Fibroblast of lung (primary cell): ENCODE measurements around the gene SYCP1.
A peak's percentile ranks its signal among the peaks of the same experiment; 100 is the strongest.

Experiments used
- CTCF ChIP-seq, 2 donors: IDR thresholded peaks in 1 of 2; conservative IDR thresholded peaks in 1 of 2; 1 replicate in 1 of 2; 2 replicates in 1 of 2; pipeline ENCODE4 v1.5.1; 2011 to 2012; ENCODE audit warnings: low read length in 2 of 2, control low read depth in 1 of 2, inconsistent platforms in 1 of 2, low read depth in 1 of 2, mild to moderate bottlenecking in 1 of 2
- EZH2 ChIP-seq: IDR thresholded peaks from 2 replicates; pipeline ENCODE4 v1.5.1; 2012; ENCODE audit warnings: low read length, control low read depth, mild to moderate bottlenecking; ENCODE audit errors: missing control alignments

DNA sequence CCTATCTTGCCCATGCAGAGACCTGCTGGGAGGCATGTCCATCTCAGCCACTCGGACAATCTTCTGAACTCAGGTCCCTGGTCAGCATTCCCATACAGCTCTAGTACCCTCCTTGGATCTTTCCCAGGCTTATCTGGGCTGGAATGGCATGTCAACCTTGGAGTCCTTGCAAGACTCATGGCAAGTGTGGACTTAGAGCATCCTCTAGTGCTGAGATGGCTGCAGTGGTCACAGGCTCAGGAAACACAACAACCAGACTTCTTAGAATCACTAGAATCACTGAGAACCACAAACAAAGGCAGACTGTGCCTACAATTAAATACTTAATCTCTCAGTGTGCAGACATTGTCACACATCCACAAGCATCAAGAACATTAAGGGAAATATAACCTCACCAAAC is 101.9 kb downstream of the SYCP1 start:
- peak; percentile 6 to 38 for TF ChIP-seq CTCF (conservative IDR thresholded peaks at IDR 0.05 in 1 of 2, IDR thresholded peaks at IDR 0.05 in 1 of 2; ENCODE audit: low read depth in 1 of 2, low read length in 2 of 2)
- no peak for TF ChIP-seq EZH2
